Measurements from ENCODE around the gene C2orf92.
A peak's percentile ranks its signal among the peaks of the same experiment; 100 is the strongest.

C2orf92 gene

GRCh38 chr2:97714084-97714949, 44.8 kb downstream of the C2orf92 start:
- no peak for DNase-seq (ENCODE audit: low spot score)

DNA sequence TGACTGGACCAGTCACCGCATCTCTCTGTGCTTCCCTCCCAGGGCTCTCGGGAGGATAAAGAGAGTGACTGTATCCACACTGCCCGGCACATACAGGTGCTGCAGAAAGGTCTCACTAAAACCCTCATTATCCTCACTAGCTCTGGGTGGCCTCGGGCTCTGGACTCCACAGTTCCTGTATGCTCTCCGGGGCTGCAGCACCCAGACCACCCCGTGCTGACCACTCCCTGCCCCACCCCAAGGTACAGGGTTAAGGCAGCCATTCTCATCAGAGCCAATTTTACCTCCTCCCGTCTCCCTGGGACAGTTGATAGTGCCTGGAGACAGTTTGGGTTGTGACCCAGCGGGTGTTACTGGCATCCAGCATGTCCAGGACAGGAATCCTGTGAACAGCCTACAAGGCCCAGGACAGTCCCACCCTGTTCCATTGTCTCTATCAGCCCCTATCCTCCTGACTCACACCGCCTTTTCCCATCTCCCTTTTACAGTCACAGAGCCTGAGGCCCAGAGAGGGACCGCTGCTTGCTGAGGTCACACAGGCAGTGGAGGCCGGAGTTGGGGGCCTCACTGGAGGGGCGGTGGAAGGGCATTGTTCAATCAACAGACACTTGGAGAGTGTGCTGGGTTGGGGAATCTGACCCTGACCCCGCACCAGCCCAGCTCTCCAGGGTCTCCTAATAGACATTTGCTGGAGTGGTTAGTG, 45.6 kb downstream of the C2orf92 start:
- DNase-seq (ENCODE audit: low spot score) = no peak

DNA sequence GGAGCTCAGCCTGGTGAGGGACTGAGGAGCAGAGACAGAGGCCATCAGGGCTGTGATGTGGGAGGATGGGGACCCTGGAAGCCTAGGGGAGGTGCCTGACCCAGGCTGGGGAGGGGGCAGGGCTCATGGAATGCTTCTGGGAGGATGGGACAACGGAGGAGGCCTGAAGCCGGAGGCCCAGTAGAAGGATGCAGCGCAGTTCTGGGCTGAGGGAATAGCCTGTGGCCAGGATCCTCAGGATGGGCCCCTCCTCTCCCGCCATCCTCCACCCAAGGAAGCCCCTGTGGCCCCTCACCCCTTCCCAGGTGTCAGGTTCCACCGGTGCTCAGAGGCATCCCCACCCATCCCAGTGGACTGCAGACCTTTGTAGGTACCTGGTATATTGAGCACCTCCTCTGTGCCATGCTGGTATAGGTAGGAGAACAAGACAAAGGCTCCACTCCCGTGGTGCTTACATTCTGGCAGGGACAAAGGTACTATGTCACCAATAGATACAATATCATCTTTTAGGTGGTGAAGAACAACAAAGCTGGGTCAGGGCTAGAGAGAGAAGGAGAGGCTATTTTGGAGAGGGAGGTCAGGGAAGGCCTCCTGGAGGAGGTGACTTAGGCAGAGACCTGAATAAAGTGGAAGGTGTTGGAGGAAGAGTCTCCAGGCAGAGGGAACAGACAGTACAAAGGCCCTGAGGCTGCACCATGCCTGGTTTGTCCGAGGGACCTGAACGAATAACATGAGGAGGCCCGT, 46.6 kb downstream of the C2orf92 start:
- DNase-seq (ENCODE audit: low spot score) = no peak

GRCh38 chr2:97716695-97717612, 47.4 kb downstream of the C2orf92 start:
- DNase-seq (ENCODE audit: low spot score) = no peak

DNA sequence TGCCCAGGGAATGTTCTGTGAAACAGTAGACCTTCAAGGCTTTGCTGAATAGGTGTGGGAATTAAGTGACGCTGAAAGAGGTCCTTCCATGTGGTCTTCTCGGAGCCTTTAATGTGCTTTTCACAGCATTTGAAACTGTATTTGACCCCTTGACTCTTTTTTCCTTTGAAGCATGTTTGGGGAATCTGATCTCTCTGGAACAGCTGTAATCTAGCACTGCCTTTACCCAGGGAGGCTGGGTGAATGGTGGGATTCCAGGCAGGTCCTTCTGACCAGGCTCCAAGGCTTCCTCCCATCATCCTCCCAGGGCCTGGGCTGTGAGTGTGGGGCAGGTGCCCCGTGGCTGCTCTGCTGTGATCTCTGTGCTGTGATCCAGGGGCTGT, 48.1 kb downstream of the C2orf92 start:
- no peak for DNase-seq (ENCODE audit: low spot score)

DNA sequence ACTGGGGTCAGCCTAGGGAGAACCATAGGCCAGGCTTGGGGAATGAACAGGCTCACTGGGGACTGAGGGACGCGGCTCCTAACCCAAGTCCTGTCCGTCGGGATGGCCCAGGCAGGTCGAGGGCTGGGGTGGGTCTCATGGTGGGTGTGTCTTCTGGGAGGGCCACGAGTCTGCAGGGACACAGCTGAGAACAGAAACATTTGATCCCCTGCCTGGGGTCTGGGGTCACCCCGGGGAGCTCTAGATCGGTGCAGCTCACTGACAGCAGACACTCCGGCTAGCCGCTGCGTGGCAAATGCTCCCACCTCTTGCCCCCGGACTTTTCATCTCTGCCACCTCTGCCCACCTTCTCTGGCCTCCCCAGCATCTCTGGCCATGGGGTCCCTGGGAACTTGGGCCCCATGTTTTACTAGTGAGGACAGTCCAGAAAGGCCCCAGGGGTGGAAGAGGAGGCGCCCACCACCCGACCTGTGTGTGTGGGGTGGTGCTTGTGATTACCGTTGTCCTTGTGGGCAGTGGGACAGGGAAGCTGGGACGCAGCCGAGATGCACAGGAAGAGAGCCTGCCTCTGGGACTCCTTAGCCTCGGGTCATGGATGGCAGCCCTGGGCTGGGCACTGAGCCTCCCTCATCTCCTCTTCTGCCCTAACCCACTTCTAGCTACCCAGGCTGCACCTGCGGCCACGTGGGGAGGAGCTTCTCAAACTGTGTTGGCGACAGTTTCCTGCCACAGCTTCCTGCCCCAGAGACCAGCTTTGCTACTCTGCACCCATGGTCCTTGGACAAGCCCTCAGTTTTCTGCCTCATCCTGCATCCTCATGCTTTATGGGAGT, 48.8 kb downstream of the C2orf92 start:
- no peak for DNase-seq (ENCODE audit: low spot score)

DNA sequence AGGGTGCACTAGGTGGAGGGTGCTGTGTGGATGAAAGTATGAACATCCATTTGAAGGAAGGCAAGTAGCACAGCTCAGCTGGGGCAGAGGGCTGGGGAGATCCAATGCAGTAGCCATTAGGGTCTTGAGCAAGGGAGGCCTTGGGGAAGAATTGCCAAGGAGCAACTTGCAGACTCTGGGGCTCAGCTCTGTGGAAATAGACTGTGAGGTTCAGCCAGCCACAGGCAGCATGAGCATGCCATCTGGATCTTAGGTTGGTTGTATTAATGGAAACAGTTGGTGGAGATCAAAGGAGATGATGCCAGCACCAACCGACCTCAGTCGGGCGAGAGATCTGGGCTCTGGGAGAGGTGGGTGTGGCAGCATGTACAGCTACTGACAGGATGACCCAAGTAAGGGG, 49.4 kb downstream of the C2orf92 start:
- no peak for DNase-seq (ENCODE audit: low spot score)

GRCh38 chr2:97719362-97720155, 50.0 kb downstream of the C2orf92 start:
- no peak for DNase-seq (ENCODE audit: low spot score)

DNA sequence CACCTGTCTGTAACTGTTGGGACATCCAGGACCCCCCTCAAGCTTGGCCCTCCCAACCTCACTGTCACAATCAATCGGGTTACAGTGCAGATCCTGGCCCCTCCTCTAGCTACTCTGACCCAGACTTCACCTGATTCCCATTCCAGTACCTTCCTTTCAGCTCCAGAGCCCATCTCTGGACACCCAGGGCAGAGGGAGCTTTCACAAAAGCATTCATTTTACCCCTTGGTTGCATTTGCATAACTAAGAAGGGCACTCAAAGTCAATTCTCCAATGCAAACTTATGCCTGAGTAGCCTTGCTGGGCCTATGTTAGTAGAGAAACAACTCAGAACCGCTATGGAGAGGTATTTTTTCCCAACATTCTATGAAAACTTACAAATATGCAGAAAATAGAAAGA, 51.2 kb downstream of the C2orf92 start:
- DNase-seq (ENCODE audit: low spot score) = no peak

DNA sequence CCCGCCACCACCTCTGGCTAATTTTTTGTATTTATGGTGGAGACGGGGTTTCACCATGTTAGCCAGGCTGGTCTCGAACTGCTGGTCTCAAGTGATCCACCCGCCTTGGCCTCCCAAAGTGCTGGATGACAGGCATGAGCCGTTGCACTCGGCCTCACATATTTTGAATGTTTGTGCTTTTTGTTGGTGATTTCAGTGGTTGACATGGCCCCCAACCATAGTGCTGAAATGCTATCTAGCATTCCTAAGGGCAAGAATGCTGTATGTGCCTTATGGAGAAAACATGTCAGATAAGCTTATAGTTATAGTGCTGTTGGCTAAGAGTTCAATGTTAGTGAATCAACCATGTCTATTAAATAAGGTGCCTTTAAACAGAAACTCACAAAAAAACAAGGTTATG, 52.7 kb downstream of the C2orf92 start:
- no peak for DNase-seq (ENCODE audit: low spot score)

DNA sequence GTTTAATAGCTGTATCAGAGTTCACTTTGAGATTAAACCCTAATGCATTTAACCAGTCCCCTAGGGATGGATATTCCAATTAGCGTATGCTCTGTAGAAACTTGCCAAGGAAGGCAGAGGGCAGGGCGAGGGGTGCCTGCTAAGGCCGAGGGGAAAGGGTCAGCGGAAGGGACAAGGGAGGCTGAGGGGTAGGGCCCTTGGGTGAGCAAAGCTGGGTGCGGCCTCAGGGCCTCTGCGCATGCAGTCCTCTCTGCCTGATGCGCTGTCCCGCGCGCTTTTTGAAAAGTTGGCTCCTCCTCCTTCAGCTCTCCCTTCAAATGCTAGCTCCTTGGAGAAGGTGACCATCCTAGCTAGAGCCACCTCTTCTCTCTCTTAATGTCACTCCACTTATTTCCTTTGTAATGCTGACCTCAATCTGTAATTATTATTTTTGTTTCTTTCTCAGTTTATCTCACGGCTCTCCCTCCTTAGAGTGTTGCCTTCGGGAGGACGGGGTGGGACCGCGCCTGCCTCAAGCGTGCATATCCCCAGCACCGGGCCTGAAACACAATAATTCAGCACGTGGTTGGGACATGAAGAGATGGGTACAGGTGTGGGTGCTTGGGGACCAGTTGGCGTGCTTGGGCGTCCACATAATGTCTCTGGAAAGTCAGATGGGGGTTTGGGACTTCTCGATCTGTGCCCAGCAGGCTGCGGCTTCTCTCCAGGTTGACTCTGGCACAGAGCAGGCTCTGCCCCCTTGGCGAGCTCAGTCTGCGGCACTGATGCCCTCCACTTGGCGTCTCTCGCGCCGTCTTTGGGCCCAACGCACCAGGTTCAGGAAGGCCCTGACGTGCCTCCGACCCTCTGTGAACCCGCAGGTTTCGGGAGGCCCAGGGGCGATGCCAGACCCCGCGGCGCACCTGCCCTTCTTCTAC, 53.9 kb downstream of the C2orf92 start:
- no peak for DNase-seq (ENCODE audit: low spot score)

GRCh38 chr2:97724073-97724410, 54.5 kb downstream of the C2orf92 start:
- no peak for DNase-seq (ENCODE audit: low spot score)

DNA sequence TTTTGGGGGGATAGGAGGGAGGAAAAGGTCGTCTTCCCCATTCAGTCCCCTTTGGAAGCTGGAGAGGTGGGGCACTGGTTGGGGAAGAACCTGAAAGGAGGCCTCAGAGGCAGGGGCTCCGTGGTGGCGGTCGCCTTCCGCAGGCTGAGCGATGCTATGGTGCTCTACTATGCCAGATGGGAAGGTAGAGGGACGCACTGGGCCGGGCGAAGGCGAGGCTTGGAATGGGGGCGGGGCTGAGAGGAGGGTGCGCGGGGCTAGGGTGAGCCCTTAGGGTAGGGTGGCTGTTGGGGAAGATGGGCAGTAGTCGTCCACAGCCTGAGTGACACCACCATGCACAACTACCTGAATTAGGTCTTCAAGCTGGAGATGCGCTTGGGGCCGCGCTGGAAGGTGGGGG, 55.0 kb downstream of the C2orf92 start:
- DNase-seq (ENCODE audit: low spot score) = no peak

DNA sequence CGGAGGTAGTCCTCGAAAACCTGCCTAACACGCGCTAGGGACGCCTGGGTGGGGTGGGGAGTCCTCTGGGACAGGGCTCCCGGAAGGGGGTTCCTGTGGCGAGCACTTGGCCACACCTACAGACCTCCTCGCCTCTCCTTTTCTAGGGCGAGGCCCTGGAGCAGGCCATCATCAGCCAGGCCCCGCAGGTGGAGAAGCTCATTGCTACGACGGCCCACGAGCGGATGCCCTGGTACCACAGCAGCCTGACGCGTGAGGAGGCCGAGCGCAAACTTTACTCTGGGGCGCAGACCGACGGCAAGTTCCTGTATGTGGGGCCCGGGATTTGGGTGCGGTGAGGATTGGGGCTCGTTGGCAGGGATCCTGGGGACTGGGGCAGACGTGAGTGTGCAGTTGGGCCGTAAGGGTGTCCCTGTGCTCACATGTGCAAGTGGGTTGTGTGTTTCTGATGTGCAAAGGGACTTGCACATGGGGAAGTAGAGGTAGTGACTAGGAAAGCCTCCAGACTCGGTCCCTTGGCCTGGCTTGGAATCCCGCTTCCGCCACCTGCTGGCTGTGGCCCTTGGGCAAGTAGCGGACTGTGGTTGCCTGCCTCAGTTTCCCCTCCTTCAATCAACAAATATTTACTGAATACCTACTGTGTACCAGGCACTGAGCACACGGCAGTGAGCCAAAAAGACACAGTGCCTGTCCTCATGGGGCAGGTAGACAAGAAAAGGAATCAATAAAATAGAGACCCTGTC, 55.6 kb downstream of the C2orf92 start:
- DNase-seq (ENCODE audit: low spot score) = no peak

- no peak for DNase-seq (ENCODE audit: low spot score)
Observed at GRCh38 chr2:97726261-97727064, 57.0 kb downstream of the C2orf92 start.

- DNase-seq (ENCODE audit: low spot score) = no peak
Observed at GRCh38 chr2:97727296-97727695, 57.8 kb downstream of the C2orf92 start.

DNA sequence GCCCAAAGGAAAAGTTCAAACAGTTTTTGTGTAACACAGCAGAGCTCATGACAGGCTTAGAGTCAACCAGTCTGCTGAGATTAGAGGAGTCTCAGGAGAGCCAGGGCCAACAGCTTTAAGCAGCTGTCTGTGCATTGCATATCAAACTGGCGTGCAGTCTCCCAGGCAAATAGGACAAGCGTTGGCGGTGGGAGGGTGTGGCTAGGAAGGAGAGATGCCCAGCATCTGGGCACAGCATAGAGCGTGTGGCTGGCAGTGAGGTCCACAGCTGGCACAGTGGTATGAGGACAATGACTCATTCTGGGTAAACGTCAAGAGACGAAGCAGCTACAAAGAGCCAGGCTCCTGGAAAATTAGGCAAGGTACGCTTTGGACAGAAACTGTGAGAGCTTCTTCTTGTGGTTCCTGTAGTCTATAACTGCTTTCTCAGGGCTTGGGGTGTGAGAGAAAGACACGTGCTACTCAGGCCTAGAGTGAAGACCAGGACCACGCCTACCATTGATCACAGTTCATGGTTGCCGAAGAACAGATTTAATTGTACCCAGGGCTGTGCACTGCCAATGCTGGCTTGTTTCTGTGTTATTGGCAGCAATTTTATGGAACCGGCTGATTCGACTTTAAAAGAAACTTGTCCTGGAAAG, 58.7 kb downstream of the C2orf92 start:
- peak; percentile 31 for DNase-seq (ENCODE audit: low spot score)
